ENCODE measurements around the gene AK1.
"Not testable (repeated sequence)": the region's sequence is repeated elsewhere in the genome, so short reads cannot be mapped to it uniquely, and the experiment has no call there.

The AK1 gene

DNA sequence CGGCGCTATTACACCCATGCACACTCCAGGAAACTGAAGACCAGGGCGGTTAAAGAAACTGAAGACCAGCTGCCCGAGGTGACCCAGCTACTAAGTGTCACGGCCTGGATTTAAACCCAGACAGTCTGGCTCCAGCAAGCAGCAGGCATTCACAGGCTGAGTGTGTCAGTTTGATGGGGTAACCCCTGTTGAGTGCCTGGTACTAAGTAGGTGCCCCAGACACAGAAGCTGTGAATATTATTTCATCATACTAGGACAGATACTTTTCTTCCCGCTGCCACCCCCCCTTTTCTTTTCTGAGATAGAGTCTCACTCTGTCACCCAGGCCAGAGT lies 30.3 kb downstream of the AK1 start:
- peak overlapping the region; percentile 23 for H2BK120ac ChIP-seq (ENCODE audit: low read depth, low read length)
- H3K79me1 ChIP-seq (replicated peaks; ENCODE audit: low read length, poor library complexity, severe bottlenecking): peaks cover 24% of the 10 kb centered on the region
- peak overlapping the region; percentile 37 to 63 for H3K18ac ChIP-seq (ENCODE audit: low read depth in 1 of 2, low read length in 2 of 2)
- peak overlapping the region; percentile 60 for H3K9ac ChIP-seq (ENCODE audit: low read length)
- WGBS: 54% methylated on average over 6 of the region's 6 CpGs
- no peak overlapping the region for H3K14ac ChIP-seq (ENCODE audit: low read length in 2 of 2)
- H4K91ac ChIP-seq (ENCODE audit: low read length): no peak overlapping the region
- peaks cover 24 to 56% of the 10 kb centered on the region in 2 experiments for H3K36me3 ChIP-seq (ENCODE audit: control insufficient read depth in 1 of 2, insufficient read depth in 2 of 2, low read depth in 1 of 2, low read length in 2 of 2)
- no peak overlapping the region for H2BK5ac ChIP-seq (ENCODE audit: low read depth, low read length, poor library complexity, severe bottlenecking)
- peak overlapping the region; percentile 45 for H2AK5ac ChIP-seq (ENCODE audit: low read length, severe bottlenecking)
- peak overlapping the region in 1 of 2 experiments; percentile 50 for H3K4me3 ChIP-seq (ENCODE audit: insufficient read depth in 1 of 2, low read depth in 1 of 2, low read length in 2 of 2)
- H2BK15ac ChIP-seq (ENCODE audit: low read depth, poor library complexity, severe bottlenecking): peak overlapping the region; percentile 31
- peaks cover 19% of the 10 kb centered on the region for H3K4me1 ChIP-seq (ENCODE audit: control insufficient read depth, insufficient read depth, low read depth, low read length)
- peak overlapping the region; percentile 9 for H3K27ac ChIP-seq (ENCODE audit: low read length, poor library complexity, severe bottlenecking)
- peak; percentile 86 for DNase-seq
- no peak overlapping the region for H3K4me2 ChIP-seq (ENCODE audit: low read length, poor library complexity, severe bottlenecking)
- H3K9me3 ChIP-seq (ENCODE audit: control insufficient read depth, low read length): peaks cover 14% of the 10 kb centered on the region
- no peak overlapping the region for H3K23ac ChIP-seq (ENCODE audit: low read length in 2 of 2)
- H3K4ac ChIP-seq (ENCODE audit: low read depth in 1 of 2, low read length in 2 of 2): peak overlapping the region; percentile 34 to 50
- H4K8ac ChIP-seq (ENCODE audit: low read length): no peak overlapping the region
- no peaks in the 10 kb centered on the region for H3K27me3 ChIP-seq (ENCODE audit: control insufficient read depth in 1 of 2, insufficient read depth in 1 of 2, low read length in 2 of 2)
- H2BK12ac ChIP-seq (ENCODE audit: low read length in 2 of 2): peak overlapping the region in 1 of 2 experiments; percentile 57
- H2AFZ ChIP-seq (ENCODE audit: low read depth, low read length): no peak overlapping the region

DNA sequence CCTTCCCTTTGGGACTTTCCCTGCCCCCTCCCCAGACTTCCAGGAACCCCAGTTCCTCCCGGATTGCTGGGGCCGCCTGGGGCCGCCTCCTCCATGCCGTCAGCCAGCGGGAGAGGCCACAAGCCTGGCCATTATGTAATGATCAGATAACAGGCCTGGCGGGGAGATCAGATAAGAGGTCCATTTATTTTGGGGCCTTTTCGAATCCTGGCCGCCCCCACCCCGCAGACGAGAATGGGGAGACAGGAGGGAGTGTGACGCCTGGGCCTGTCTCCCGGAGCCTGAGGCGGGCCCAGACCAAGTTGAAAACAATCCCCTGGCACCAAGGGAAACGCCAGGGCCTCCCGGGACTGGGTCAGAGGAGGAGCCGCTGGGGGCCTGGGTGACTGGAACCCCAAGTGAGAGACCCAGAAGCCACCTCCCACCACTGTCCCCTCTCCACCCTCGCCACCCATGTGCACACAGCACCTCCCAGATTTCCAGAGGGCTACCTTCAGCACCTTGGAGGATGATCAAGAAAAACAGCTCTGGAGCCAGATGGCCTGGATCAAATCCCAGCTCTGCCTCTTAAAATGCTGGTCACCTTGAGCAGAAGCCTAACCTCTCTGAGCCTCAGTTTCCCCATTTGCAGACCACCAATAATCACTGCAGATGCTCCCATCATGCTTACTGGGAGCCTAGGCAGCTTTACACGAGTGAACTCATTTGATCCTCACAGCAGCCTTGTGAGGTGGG lies 30.9 kb downstream of the AK1 start:
- H3K4ac ChIP-seq (ENCODE audit: low read depth in 1 of 2, low read length in 2 of 2): peak overlapping the region; percentile 50 to 52
- H3K79me1 ChIP-seq (replicated peaks; ENCODE audit: low read length, poor library complexity, severe bottlenecking): peaks cover 24% of the 10 kb centered on the region
- peak overlapping the region in 1 of 2 experiments; percentile 50 for H3K4me3 ChIP-seq (ENCODE audit: insufficient read depth in 1 of 2, low read depth in 1 of 2, low read length in 2 of 2)
- H2BK15ac ChIP-seq (ENCODE audit: low read depth, poor library complexity, severe bottlenecking): peak overlapping the region; percentile 84
- peak overlapping the region; percentile 0 for H4K91ac ChIP-seq (ENCODE audit: low read length)
- 74% methylated on average over 18 of the region's 18 CpGs for WGBS
- peak; percentile 39 for DNase-seq
- no peak overlapping the region for H2BK5ac ChIP-seq (ENCODE audit: low read depth, low read length, poor library complexity, severe bottlenecking)
- H2AFZ ChIP-seq (ENCODE audit: low read depth, low read length): no peak overlapping the region
- H3K4me2 ChIP-seq (ENCODE audit: low read length, poor library complexity, severe bottlenecking): no peak overlapping the region
- H2BK12ac ChIP-seq (ENCODE audit: low read length in 2 of 2): peak overlapping the region in 1 of 2 experiments; percentile 21
- H3K14ac ChIP-seq (ENCODE audit: low read length in 2 of 2): no peak overlapping the region
- H3K36me3 ChIP-seq (ENCODE audit: control insufficient read depth in 1 of 2, insufficient read depth in 2 of 2, low read depth in 1 of 2, low read length in 2 of 2): peaks cover 25 to 55% of the 10 kb centered on the region in 2 experiments
- peak overlapping the region; percentile 45 for H2AK5ac ChIP-seq (ENCODE audit: low read length, severe bottlenecking)
- peak overlapping the region; percentile 20 for H3K27ac ChIP-seq (ENCODE audit: low read length, poor library complexity, severe bottlenecking)
- peak overlapping the region; percentile 83 for H4K8ac ChIP-seq (ENCODE audit: low read length)
- peak overlapping the region; percentile 60 for H3K9ac ChIP-seq (ENCODE audit: low read length)
- H3K9me3 ChIP-seq (ENCODE audit: control insufficient read depth, low read length): peaks cover 14% of the 10 kb centered on the region
- H3K18ac ChIP-seq (ENCODE audit: low read depth in 1 of 2, low read length in 2 of 2): peak overlapping the region; percentile 63 to 84
- H3K23ac ChIP-seq (ENCODE audit: low read length in 2 of 2): no peak overlapping the region
- peak overlapping the region; percentile 65 for H2BK120ac ChIP-seq (ENCODE audit: low read depth, low read length)
- peaks cover 19% of the 10 kb centered on the region for H3K4me1 ChIP-seq (ENCODE audit: control insufficient read depth, insufficient read depth, low read depth, low read length)
- H3K27me3 ChIP-seq (ENCODE audit: control insufficient read depth in 1 of 2, insufficient read depth in 1 of 2, low read length in 2 of 2): no peaks in the 10 kb centered on the region

DNA sequence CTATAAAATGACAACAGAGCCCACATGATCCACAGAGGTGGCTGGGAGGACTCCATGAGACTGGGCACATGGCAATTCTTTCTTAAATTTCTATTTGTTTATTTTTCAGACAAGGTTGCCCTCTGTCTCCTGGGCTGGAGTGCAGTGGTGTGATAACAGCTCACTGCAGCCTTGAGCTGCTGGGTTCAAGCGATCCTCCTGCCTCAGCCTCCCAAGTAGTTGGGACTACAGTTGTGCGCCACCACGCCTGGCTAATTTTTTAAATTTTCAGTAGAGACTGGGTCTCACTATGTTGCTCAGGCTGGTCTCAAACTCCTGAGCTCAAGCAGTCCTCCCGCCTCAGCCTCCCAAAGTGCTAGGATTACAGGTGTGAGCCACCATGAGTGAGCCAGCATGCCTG lies 31.9 kb downstream of the AK1 start:
- peaks cover 33 to 60% of the 10 kb centered on the region in 2 experiments for H3K36me3 ChIP-seq (ENCODE audit: control insufficient read depth in 1 of 2, insufficient read depth in 2 of 2, low read depth in 1 of 2, low read length in 2 of 2)
- H4K8ac ChIP-seq (ENCODE audit: low read length): peak overlapping the region; percentile 92
- 100% methylated on average over 4 of the region's 4 CpGs for WGBS
- peak overlapping the region; percentile 47 for H3K9ac ChIP-seq (ENCODE audit: low read length)
- peak overlapping the region in 1 of 2 experiments; percentile 90 for H2BK12ac ChIP-seq (ENCODE audit: low read length in 2 of 2)
- peak overlapping the region; percentile 68 for H3K27ac ChIP-seq (ENCODE audit: low read length, poor library complexity, severe bottlenecking)
- H3K27me3 ChIP-seq (ENCODE audit: control insufficient read depth in 1 of 2, insufficient read depth in 1 of 2, low read length in 2 of 2); H3K4me3 ChIP-seq (ENCODE audit: insufficient read depth in 1 of 2, low read depth in 1 of 2, low read length in 2 of 2); H3K14ac ChIP-seq (ENCODE audit: low read length in 2 of 2); H2BK120ac ChIP-seq (ENCODE audit: low read depth, low read length); H3K23ac ChIP-seq (ENCODE audit: low read length in 2 of 2); H2AFZ ChIP-seq (ENCODE audit: low read depth, low read length); H3K4me2 ChIP-seq (ENCODE audit: low read length, poor library complexity, severe bottlenecking); H2BK5ac ChIP-seq (ENCODE audit: low read depth, low read length, poor library complexity, severe bottlenecking); DNase-seq: not testable (repeated sequence)
- H3K4ac ChIP-seq (ENCODE audit: low read depth in 1 of 2, low read length in 2 of 2): peak overlapping the region; percentile 12 to 62
- H3K79me1 ChIP-seq (replicated peaks; ENCODE audit: low read length, poor library complexity, severe bottlenecking): peaks cover 27% of the 10 kb centered on the region
- H2BK15ac ChIP-seq (ENCODE audit: low read depth, poor library complexity, severe bottlenecking): peak overlapping the region; percentile 46
- H3K18ac ChIP-seq (ENCODE audit: low read depth in 1 of 2, low read length in 2 of 2): peak overlapping the region; percentile 49 to 52
- H3K9me3 ChIP-seq (ENCODE audit: control insufficient read depth, low read length): peaks cover 14% of the 10 kb centered on the region
- peak overlapping the region; percentile 94 for H4K91ac ChIP-seq (ENCODE audit: low read length)
- peaks cover 19% of the 10 kb centered on the region for H3K4me1 ChIP-seq (ENCODE audit: control insufficient read depth, insufficient read depth, low read depth, low read length)
- peak overlapping the region; percentile 10 for H2AK5ac ChIP-seq (ENCODE audit: low read length, severe bottlenecking)

DNA sequence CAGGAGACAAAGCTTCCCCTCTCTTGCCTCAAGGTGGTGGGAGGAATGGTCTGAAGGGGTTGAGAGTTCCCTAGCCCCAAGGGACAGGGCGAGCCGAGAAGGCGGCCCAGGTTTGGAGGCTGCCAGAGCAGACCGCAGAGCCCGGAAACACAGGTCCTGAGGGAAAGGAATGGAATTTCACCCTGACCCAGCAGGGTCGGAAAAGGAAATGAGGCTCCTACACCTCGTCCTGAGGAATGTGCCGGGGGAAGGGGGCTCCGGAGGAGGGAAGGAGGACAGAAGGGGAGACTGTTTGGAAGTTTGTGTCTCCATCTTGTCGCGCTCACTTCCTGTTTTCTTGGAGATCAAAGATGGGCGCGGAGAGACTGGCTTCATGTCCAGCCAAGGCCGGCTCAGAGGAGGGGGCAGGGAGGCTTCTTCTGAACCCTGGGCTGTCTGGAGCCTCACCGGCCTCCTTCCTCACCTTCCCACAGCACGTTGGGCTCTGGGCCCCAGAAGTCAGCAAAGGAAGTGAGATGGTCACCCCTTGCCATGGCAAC lies 32.6 kb downstream of the AK1 start:
- peak overlapping the region; percentile 21 for H2BK5ac ChIP-seq (ENCODE audit: low read depth, low read length, poor library complexity, severe bottlenecking)
- H3K4me2 ChIP-seq (ENCODE audit: low read length, poor library complexity, severe bottlenecking): no peak overlapping the region

More for the DNA sequence above, 32.6 kb downstream of the AK1 start:
- 12% methylated on average over 14 of the region's 16 CpGs for WGBS
- peak overlapping the region; percentile 12 to 62 for H3K4ac ChIP-seq (ENCODE audit: low read depth in 1 of 2, low read length in 2 of 2)
- peak overlapping the region; percentile 10 for H2AK5ac ChIP-seq (ENCODE audit: low read length, severe bottlenecking)
- peaks cover 21% of the 10 kb centered on the region for H3K4me1 ChIP-seq (ENCODE audit: control insufficient read depth, insufficient read depth, low read depth, low read length)
- H2AFZ ChIP-seq (ENCODE audit: low read depth, low read length): no peak overlapping the region
- H3K79me1 ChIP-seq (replicated peaks; ENCODE audit: low read length, poor library complexity, severe bottlenecking): peaks cover 23% of the 10 kb centered on the region
- H2BK120ac ChIP-seq (ENCODE audit: low read depth, low read length): peak overlapping the region; percentile 86
- H4K8ac ChIP-seq (ENCODE audit: low read length): peak overlapping the region; percentile 92
- H2BK12ac ChIP-seq (ENCODE audit: low read length in 2 of 2): peak overlapping the region; percentile 66 to 90
- no peak overlapping the region for H3K14ac ChIP-seq (ENCODE audit: low read length in 2 of 2)
- H3K9ac ChIP-seq (ENCODE audit: low read length): peak overlapping the region; percentile 47
- no peaks in the 10 kb centered on the region for H3K27me3 ChIP-seq (ENCODE audit: control insufficient read depth in 1 of 2, insufficient read depth in 1 of 2, low read length in 2 of 2)
- H3K18ac ChIP-seq (ENCODE audit: low read depth in 1 of 2, low read length in 2 of 2): peak overlapping the region; percentile 49 to 55
- H3K36me3 ChIP-seq (ENCODE audit: control insufficient read depth in 1 of 2, insufficient read depth in 2 of 2, low read depth in 1 of 2, low read length in 2 of 2): peaks cover 31 to 60% of the 10 kb centered on the region in 2 experiments
- H3K27ac ChIP-seq (ENCODE audit: low read length, poor library complexity, severe bottlenecking): peak overlapping the region; percentile 68
- peaks cover 14% of the 10 kb centered on the region for H3K9me3 ChIP-seq (ENCODE audit: control insufficient read depth, low read length)
- H2BK15ac ChIP-seq (ENCODE audit: low read depth, poor library complexity, severe bottlenecking): no peak overlapping the region
- no peak overlapping the region for H3K23ac ChIP-seq (ENCODE audit: low read length in 2 of 2)
- H4K91ac ChIP-seq (ENCODE audit: low read length): peak overlapping the region; percentile 94
- peak overlapping the region in 1 of 2 experiments; percentile 15 for H3K4me3 ChIP-seq (ENCODE audit: insufficient read depth in 1 of 2, low read depth in 1 of 2, low read length in 2 of 2)
- peak; percentile 52 for DNase-seq

All from mesenchymal stem cell (in vitro differentiated cells and primary cell).